GM12801 (cell line): ENCODE measurements around the gene LSP1.

Experiments used
- CTCF ChIP-seq: IDR thresholded peaks from one replicate; pipeline ENCODE4 v1.5.1; 2011; ENCODE audit warnings: control low read depth; ENCODE audit not compliant: insufficient read length; ENCODE audit errors: extremely low read depth

Gene LSP1

GRCh38 chr11:1840780-1841480 lies 12.0 kb upstream of the LSP1 start:
- no peak for TF ChIP-seq CTCF

GRCh38 chr11:1841511-1842148 lies 11.3 kb upstream of the LSP1 start:
- TF ChIP-seq CTCF, result no peak

- no peak for TF ChIP-seq CTCF
These were observed 10.5 kb upstream of the LSP1 start for GRCh38 chr11:1842149-1843097.

GRCh38 chr11:1843098-1843473 lies 9.8 kb upstream of the LSP1 start:
- TF ChIP-seq CTCF, result no peak

GRCh38 chr11:1843796-1844195 lies 9.1 kb upstream of the LSP1 start:
- no peak for TF ChIP-seq CTCF

- no peak for TF ChIP-seq CTCF
These were observed 8.4 kb upstream of the LSP1 start for GRCh38 chr11:1844221-1845094.

GRCh38 chr11:1845095-1845429 lies 7.8 kb upstream of the LSP1 start:
- TF ChIP-seq CTCF, result no peak
